Ascending aorta (tissue), 2 donors: Measurements from ENCODE around the gene RPS14. TPM values are rescaled to one million over a fixed set of nuclear protein-coding genes. Genes with fewer than 3 reads are reported as not detected.

Experiments used
- DNase-seq, 2 donors: peaks; one replicate each; pipeline ENCODE4 v3.0.0-alpha.2; 2019; ENCODE audit warnings: low spot score in 2 of 2
- H3K27ac ChIP-seq, 2 donors: fragments of 200-600 bp; sonication (generic); one replicate each; pipeline ENCODE4 v1.5.1; 2016 to 2017; ENCODE audit warnings: mild to moderate bottlenecking in 1 of 2
- H3K27me3 ChIP-seq: fragments of 200-600 bp; sonication (generic); one replicate; pipeline ENCODE4 v1.5.1; 2017
- H3K36me3 ChIP-seq, 2 donors: fragments of 200-600 bp; sonication (generic); one replicate each; pipeline ENCODE4 v1.5.1; 2016
- H3K4me1 ChIP-seq, 2 donors: fragments of 200-600 bp; sonication (generic); one replicate each; pipeline ENCODE4 v1.5.1; 2016 to 2017; ENCODE audit warnings: mild to moderate bottlenecking in 1 of 2
- H3K4me3 ChIP-seq, 2 donors: fragments of 200-600 bp; sonication (generic); one replicate each; pipeline ENCODE4 v1.5.1; 2016 to 2017; ENCODE audit warnings: mild to moderate bottlenecking in 1 of 2
- H3K9me3 ChIP-seq, 2 donors: fragments of 200-600 bp; sonication (generic); one replicate each; pipeline ENCODE4 v1.5.1; 2016
- intact Hi-C: fragments of 100-400 bp; cut with DNase I; formaldehyde crosslinking; loops from one replicate; pipeline ENCODE4 v1.15.1; 2023
- total RNA-seq: library from RNA; depleted of rRNA; stranded (reverse); fragments of >200 nt; gene quantifications from one replicate; pipeline ENCODE4 v1.1.0, GENCODE V29; 2016
- TF ChIP-seq, protein P1 (sequence below), 3 experiments: fragments of 200-600 bp in 2 of 3; fragments of 450-650 bp in 1 of 3; sonication (generic) in 2 of 3; IDR thresholded peaks; one replicate each; pipeline ENCODE4 v1.5.1; 2016 to 2019; ENCODE audit warnings: antibody characterized with exemption in 3 of 3, mild to moderate bottlenecking in 1 of 3, moderate library complexity in 1 of 3

The RPS14 gene
- total RNA-seq, 1 donor from 2014 or later = 1,928 TPM

DNA sequence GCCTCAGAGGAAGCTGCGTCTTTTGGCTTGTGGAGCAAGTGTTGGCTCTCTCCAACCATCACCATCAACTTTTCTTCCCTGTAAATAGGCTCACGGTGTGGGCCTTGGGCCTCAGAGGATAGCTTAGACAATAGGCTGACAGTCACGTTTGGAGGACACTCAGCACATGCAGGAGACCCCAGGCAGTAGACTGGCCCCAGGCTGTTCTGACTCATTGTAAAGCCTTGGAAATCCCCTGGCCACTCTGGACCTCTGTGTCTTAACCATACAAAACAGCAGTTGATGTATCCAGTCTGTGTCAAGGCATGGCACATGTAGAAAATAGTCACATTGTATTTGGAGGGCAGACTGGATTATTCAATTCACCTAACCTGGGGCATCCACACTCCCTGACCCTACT lies 55.4 kb downstream of the RPS14 start:
- intact Hi-C loops = no loop called here
- TF ChIP-seq, protein P1, sequence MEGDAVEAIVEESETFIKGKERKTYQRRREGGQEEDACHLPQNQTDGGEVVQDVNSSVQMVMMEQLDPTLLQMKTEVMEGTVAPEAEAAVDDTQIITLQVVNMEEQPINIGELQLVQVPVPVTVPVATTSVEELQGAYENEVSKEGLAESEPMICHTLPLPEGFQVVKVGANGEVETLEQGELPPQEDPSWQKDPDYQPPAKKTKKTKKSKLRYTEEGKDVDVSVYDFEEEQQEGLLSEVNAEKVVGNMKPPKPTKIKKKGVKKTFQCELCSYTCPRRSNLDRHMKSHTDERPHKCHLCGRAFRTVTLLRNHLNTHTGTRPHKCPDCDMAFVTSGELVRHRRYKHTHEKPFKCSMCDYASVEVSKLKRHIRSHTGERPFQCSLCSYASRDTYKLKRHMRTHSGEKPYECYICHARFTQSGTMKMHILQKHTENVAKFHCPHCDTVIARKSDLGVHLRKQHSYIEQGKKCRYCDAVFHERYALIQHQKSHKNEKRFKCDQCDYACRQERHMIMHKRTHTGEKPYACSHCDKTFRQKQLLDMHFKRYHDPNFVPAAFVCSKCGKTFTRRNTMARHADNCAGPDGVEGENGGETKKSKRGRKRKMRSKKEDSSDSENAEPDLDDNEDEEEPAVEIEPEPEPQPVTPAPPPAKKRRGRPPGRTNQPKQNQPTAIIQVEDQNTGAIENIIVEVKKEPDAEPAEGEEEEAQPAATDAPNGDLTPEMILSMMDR (IDR thresholded peaks at IDR 0.05) = no peak
- DNase-seq = no peak

DNA sequence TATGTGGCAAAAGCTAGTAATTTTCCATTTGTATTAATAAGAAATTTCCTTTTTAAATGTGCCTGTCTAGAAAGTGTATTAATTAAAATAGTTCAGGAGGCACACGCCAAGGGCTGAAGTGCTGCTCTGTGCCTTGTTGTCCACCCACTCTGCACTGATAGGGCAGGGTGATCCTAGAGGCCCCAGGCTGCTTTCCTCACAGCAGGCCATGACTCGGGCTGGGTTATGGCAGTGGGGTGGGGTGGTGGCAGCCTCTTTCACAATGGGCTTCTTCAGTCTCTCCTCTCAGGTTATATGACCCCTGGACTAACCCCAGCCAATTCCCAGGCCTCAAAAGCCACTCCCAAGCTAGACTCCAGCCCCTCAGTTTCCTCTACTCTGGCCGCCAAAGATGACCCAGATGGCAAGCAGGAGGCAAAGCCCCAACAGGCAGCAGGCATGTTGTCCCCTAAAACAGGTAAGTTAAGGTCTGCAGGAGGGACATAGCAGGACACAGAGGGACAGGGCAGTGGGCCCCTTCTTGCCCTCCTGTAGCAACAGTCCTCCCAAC lies 56.4 kb downstream of the RPS14 start:
- Histone ChIP-seq H3K27ac (no peak overlapping the region), H3K4me3 (no peak overlapping the region), H3K27me3 (no peaks in the 10 kb centered on the region), H3K9me3 (no peaks in the 10 kb centered on the region), H3K4me1 (no peaks in the 10 kb centered on the region), H3K36me3 (peaks cover 66 to 90% of the 10 kb centered on the region in 2 donors)
- DNase-seq = no peak
- intact Hi-C loops = no loop called here
- TF ChIP-seq, protein P1 (IDR thresholded peaks at IDR 0.05) = no peak

More for the DNA sequence above, 55.4 kb downstream of the RPS14 start:
- Histone ChIP-seq H3K27me3 (no peaks in the 10 kb centered on the region), H3K27ac (no peak overlapping the region), H3K4me1 (no peaks in the 10 kb centered on the region), H3K9me3 (no peaks in the 10 kb centered on the region), H3K4me3 (no peak overlapping the region), H3K36me3 (peaks cover 63 to 89% of the 10 kb centered on the region in 2 donors)

DNA sequence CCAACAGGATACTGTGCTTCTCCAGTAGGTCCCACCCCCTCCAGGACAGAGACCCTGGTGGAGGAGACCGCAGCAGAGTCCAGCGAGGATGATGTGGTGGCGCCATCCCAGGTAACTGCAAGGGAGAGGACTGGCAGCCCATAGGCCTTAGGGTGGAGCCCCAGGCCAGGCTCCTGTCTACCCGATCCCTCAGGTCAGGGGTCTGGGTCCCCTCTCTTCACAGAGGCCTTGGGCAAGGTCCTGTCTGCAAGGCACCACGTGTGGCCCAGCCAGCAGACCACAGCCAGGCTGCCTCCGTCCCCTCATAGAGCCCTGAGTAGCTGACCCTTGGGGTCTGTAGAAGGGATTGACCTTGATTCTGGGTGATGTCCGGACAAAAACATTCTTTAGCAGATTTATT lies 56.9 kb downstream of the RPS14 start:
- H3K9me3 ChIP-seq = no peaks in the 10 kb centered on the region
- TF ChIP-seq, protein P1 (IDR thresholded peaks at IDR 0.05) = no peak
- H3K27ac ChIP-seq = no peak overlapping the region
- no peak overlapping the region for H3K4me3 ChIP-seq
- peaks cover 70 to 95% of the 10 kb centered on the region in 2 donors for H3K36me3 ChIP-seq
- DNase-seq = no peak
- no peaks in the 10 kb centered on the region for H3K27me3 ChIP-seq
- H3K4me1 ChIP-seq = no peaks in the 10 kb centered on the region
- intact Hi-C loops = no loop called here

Other genes with a start within 250 kb of the RPS14 start
- not detected for gene CAMK2A, start 160.0 kb downstream of the RPS14 start, total RNA-seq
- gene ARSI, start 146.8 kb downstream of the RPS14 start, total RNA-seq = not detected
- gene TCOF1, start 92.0 kb downstream of the RPS14 start, total RNA-seq = 31.4 TPM
- gene CD74, start 36.8 kb downstream of the RPS14 start, total RNA-seq = 1,940 TPM
- 71.5 TPM for gene NDST1, start 58.4 kb upstream of the RPS14 start, total RNA-seq
- 128 TPM for gene SYNPO, start 190.9 kb upstream of the RPS14 start, total RNA-seq
- 1.1 TPM for gene MYOZ3, start 211.5 kb upstream of the RPS14 start, total RNA-seq